Loucy (cell line): Measurements from ENCODE around the gene UNC13C.

ENCODE experiments used
- EZH2phosphoT487 ChIP-seq: fragments of 200-600 bp; IDR thresholded peaks from 2 replicates; pipeline ENCODE4 v1.6.1; 2018; ENCODE audit warnings: antibody characterized with exemption, mild to moderate bottlenecking, moderate library complexity, borderline replicate concordance
- TF ChIP-seq, protein P1 (sequence below): fragments of 200-600 bp; sonication (generic); conservative IDR thresholded peaks from 2 replicates; pipeline ENCODE4 v1.5.1; 2014; ENCODE audit warnings: mild to moderate bottlenecking, antibody characterized with exemption, low read length

DNA sequence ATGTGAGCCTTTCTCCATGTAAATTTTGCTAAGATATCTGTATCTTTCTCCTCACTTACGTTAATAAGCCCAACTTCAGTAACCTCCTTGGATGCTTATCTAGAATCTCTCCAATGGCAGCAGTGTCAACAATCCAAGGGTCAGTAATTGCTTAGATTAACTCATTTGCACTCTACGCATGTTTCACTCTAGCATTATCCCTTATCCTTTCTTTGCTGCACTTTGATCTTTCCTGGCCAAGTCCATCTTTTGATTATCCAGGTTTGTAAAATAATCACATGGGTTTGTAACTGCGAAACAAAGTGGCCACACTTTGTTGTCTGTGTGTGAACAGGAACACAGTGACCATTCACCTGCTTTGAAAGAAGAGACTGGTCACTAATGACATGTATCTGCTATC is 640.9 kb downstream of the UNC13C start:
- TF ChIP-seq, protein P1, sequence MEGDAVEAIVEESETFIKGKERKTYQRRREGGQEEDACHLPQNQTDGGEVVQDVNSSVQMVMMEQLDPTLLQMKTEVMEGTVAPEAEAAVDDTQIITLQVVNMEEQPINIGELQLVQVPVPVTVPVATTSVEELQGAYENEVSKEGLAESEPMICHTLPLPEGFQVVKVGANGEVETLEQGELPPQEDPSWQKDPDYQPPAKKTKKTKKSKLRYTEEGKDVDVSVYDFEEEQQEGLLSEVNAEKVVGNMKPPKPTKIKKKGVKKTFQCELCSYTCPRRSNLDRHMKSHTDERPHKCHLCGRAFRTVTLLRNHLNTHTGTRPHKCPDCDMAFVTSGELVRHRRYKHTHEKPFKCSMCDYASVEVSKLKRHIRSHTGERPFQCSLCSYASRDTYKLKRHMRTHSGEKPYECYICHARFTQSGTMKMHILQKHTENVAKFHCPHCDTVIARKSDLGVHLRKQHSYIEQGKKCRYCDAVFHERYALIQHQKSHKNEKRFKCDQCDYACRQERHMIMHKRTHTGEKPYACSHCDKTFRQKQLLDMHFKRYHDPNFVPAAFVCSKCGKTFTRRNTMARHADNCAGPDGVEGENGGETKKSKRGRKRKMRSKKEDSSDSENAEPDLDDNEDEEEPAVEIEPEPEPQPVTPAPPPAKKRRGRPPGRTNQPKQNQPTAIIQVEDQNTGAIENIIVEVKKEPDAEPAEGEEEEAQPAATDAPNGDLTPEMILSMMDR = no peak
- no peak for TF ChIP-seq EZH2phosphoT487
